Gastrocnemius medialis (tissue), 4 donors: Measurements from ENCODE around the gene MAG. TPM values are rescaled to one million over a fixed set of nuclear protein-coding genes. Genes with fewer than 3 reads are reported as not detected.

Experiments
- ATAC-seq, 2 donors: fragments of 150-250 bp; one replicate each; pipeline ENCODE4 v1.9.1; 2016
- DNase-seq, 2 donors: peaks; one replicate each; pipeline ENCODE4 v3.0.0-alpha.2; 2019
- H3K27ac ChIP-seq, 4 donors: fragments of 200-600 bp; sonication (generic); 1 replicate in 1 of 4; 2 replicates in 3 of 4; pipeline ENCODE4 v1.5.1; 2016 to 2018; ENCODE audit warnings: mild to moderate bottlenecking in 2 of 4, moderate library complexity in 1 of 4
- H3K27me3 ChIP-seq, 3 donors: fragments of 200-600 bp; sonication (generic) in 2 of 3; 1 replicate in 1 of 3; 2 replicates in 2 of 3; pipeline versions ENCODE4 v1.5.1 to v1.6.0; 2016 to 2019; ENCODE audit warnings: mild to moderate bottlenecking in 1 of 3, moderate library complexity in 1 of 3
- H3K36me3 ChIP-seq, 2 donors: fragments of 200-600 bp; sonication (generic) in 1 of 2; one replicate each; pipeline ENCODE4 v1.5.1; 2017 to 2018
- H3K4me1 ChIP-seq, 2 donors: fragments of 200-600 bp; sonication (generic) in 1 of 2; one replicate each; pipeline ENCODE4 v1.5.1; 2016 to 2017; ENCODE audit warnings: mild to moderate bottlenecking in 2 of 2
- H3K4me3 ChIP-seq, 4 donors: fragments of 200-600 bp; sonication (generic) in 3 of 4; 1 replicate in 1 of 4; 2 replicates in 3 of 4; pipeline ENCODE4 v1.5.1; 2016 to 2019; ENCODE audit warnings: mild to moderate bottlenecking in 2 of 4
- H3K9me3 ChIP-seq, 3 donors: fragments of 200-600 bp; sonication (generic) in 2 of 3; 1 replicate in 1 of 3; 2 replicates in 2 of 3; pipeline ENCODE4 v1.5.1; 2016 to 2019
- CTCF ChIP-seq, 5 experiments: fragments of 450-650 bp in 3 of 5; fragments of 200-600 bp in 2 of 5; sonication (generic) in 2 of 5; IDR thresholded peaks in 4 of 5; conservative IDR thresholded peaks in 1 of 5; 1 replicate in 4 of 5; 2 replicates in 1 of 5; pipeline ENCODE4 v1.5.1; 2016 to 2019; ENCODE audit warnings: antibody characterized with exemption in 5 of 5, mild to moderate bottlenecking in 3 of 5, moderate library complexity in 3 of 5
- POLR2A ChIP-seq, 2 donors: fragments of 450-650 bp; IDR thresholded peaks; one replicate each; pipeline ENCODE4 v1.6.1; 2017; ENCODE audit warnings: antibody characterized with exemption in 2 of 2, mild to moderate bottlenecking in 2 of 2, moderate library complexity in 2 of 2
- in situ Hi-C, 4 donors: fragments of 200-750 bp; cut with MboI; loops; one replicate each; pipeline versions ENCODE4 v1.15.0 to v1.8.0; 2017; ENCODE audit warnings: low sequenced_read_pairs in 4 of 4
- intact Hi-C: fragments of 100-400 bp; cut with DNase I; formaldehyde crosslinking; loops from one replicate; pipeline ENCODE4 v1.15.1; 2023; ENCODE audit warnings: low total_unique reads
- total RNA-seq, 4 donors: library from RNA; depleted of rRNA; stranded (reverse); fragments of >200 nt; gene quantifications; one replicate each; pipeline versions ENCODE4 v1.1.0 to v1.2.3, GENCODE V29; 2016

The MAG gene
- total RNA-seq, 4 donors from 2014 or later: 0.24 to 1.5 TPM; not detected in 2

- Histone ChIP-seq H3K36me3 (no peaks in the 10 kb centered on the region), H3K4me3 (no peak overlapping the region), H3K27me3 (no peaks in the 10 kb centered on the region), H3K4me1 (no peaks in the 10 kb centered on the region), H3K27ac (no peak overlapping the region), H3K9me3 (no peaks in the 10 kb centered on the region)
- intact Hi-C loops (no loop called here), in situ Hi-C loops (no loop called here)
- ATAC-seq (no peak), DNase-seq (no peak)
- TF ChIP-seq CTCF (IDR thresholded peaks at IDR 0.05 in 4 of 5, conservative IDR thresholded peaks at IDR 0.05 in 1 of 5): no peak
- TF ChIP-seq POLR2A (IDR thresholded peaks at IDR 0.05): no peak
Observed at GRCh38 chr19:35314031-35314430, 22.1 kb downstream of the MAG start.

- H3K4me1 ChIP-seq: no peaks in the 10 kb centered on the region
- ATAC-seq: no peak
- no peaks in the 10 kb centered on the region for H3K36me3 ChIP-seq
- TF ChIP-seq CTCF (IDR thresholded peaks at IDR 0.05 in 4 of 5, conservative IDR thresholded peaks at IDR 0.05 in 1 of 5): no peak
- TF ChIP-seq POLR2A (IDR thresholded peaks at IDR 0.05): no peak
- no peak overlapping the region for H3K4me3 ChIP-seq
- intact Hi-C loops (no loop called here), in situ Hi-C loops (no loop called here)
- H3K27me3 ChIP-seq: no peaks in the 10 kb centered on the region
- DNase-seq: no peak
- no peak overlapping the region for H3K27ac ChIP-seq
- no peaks in the 10 kb centered on the region for H3K9me3 ChIP-seq
Observed at GRCh38 chr19:35314858-35315470, 23.0 kb downstream of the MAG start.

DNA sequence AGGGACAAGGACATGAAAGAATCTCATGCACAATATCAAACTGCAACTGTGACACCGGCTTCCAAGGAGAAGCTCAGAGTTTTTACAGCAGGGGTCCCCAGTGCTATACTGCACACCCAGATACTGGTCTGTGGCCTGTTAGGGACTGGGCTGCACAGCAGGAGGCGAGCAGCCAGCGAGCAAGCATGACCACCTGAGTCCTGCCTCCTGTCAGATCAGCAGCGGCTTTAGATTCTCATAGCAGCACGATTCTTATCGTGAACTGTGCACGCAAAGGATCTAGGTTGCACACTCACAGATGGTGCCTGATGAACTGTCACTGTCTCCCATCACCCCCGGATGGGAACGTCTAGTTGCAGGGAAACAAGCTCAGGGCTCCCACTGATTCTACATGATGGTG is 23.9 kb downstream of the MAG start:
- in situ Hi-C loops (no loop called here), intact Hi-C loops (no loop called here)
- no peak for TF ChIP-seq POLR2A (IDR thresholded peaks at IDR 0.05)
- TF ChIP-seq CTCF (IDR thresholded peaks at IDR 0.05 in 4 of 5, conservative IDR thresholded peaks at IDR 0.05 in 1 of 5): no peak
- DNase-seq (no peak), ATAC-seq (no peak)
- Histone ChIP-seq H3K4me3 (no peak overlapping the region), H3K36me3 (no peaks in the 10 kb centered on the region), H3K4me1 (no peaks in the 10 kb centered on the region), H3K27me3 (no peaks in the 10 kb centered on the region), H3K9me3 (no peaks in the 10 kb centered on the region), H3K27ac (no peak overlapping the region)

DNA sequence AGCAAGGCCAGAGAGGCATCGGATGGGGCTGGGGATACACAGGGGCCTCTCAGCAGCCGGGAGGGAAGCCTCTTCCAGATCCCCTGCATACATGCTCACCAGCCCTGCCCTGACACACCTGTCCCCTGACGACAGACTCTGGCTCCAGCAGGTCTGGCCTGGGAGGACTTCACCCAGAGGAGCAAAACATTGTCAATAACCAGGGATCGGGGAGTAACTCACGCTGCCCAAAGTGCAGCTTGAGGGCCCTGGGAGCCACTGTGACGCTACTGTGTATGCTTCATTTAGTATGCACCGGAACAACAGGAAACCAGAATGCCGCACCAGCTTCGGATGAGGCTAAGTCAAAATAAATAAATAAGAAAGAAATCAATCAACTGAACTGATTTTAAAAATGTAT is 24.6 kb downstream of the MAG start:
- intact Hi-C loops (no loop called here), in situ Hi-C loops (no loop called here)
- no peak overlapping the region for H3K4me3 ChIP-seq
- ATAC-seq: no peak
- DNase-seq: no peak
- TF ChIP-seq CTCF (IDR thresholded peaks at IDR 0.05 in 4 of 5, conservative IDR thresholded peaks at IDR 0.05 in 1 of 5): no peak
- no peak for TF ChIP-seq POLR2A (IDR thresholded peaks at IDR 0.05)
- no peaks in the 10 kb centered on the region for H3K9me3 ChIP-seq
- no peaks in the 10 kb centered on the region for H3K36me3 ChIP-seq
- H3K4me1 ChIP-seq: no peaks in the 10 kb centered on the region
- H3K27me3 ChIP-seq: peaks cover 0 to 5% (median 0%) of the 10 kb centered on the region in 3 donors
- H3K27ac ChIP-seq: no peak overlapping the region
